H1 (cell line): ENCODE data around the gene XRCC6. TPM values are rescaled to one million over a fixed set of nuclear protein-coding genes. Genes with fewer than 3 reads are reported as not detected.

Experiments
- ASH2L ChIP-seq: fragments of 200-600, 300-600 bp; sonication (generic); IDR thresholded peaks from one replicate; pipeline ENCODE4 v1.7.1; 2017; ENCODE audit warnings: low read length
- BRCA1 ChIP-seq: IDR thresholded peaks from 2 replicates; pipeline ENCODE4 v1.6.1; 2012; ENCODE audit warnings: low read depth, low read length, improper control_type of control experiment
- CHD7 ChIP-seq: fragments of 300-600 bp; sonication (generic); IDR thresholded peaks from 2 replicates; pipeline ENCODE4 v1.7.1; 2012; ENCODE audit warnings: low read length, moderate library complexity, mild to moderate bottlenecking, inconsistent platforms; ENCODE audit not compliant: insufficient replicate concordance
- EGR1 ChIP-seq: IDR thresholded peaks from 2 replicates; pipeline ENCODE4 v1.6.1; 2011; ENCODE audit warnings: low read depth, low read length, borderline replicate concordance
- EZH2 ChIP-seq: fragments of 200-600 bp; sonication (generic); IDR thresholded peaks from 2 replicates; pipeline ENCODE4 v1.7.1; 2012; ENCODE audit warnings: low read depth, mild to moderate bottlenecking, moderate library complexity, low read length, inconsistent platforms; ENCODE audit not compliant: severe bottlenecking
- FOSL1 ChIP-seq: IDR thresholded peaks from 2 replicates; pipeline ENCODE4 v1.6.1; 2011; ENCODE audit warnings: mild to moderate bottlenecking, low read depth, low read length, moderate library complexity; ENCODE audit not compliant: insufficient read depth
- GABPA ChIP-seq: IDR thresholded peaks from 2 replicates; pipeline ENCODE4 v1.6.1; 2011; ENCODE audit warnings: mild to moderate bottlenecking, low read length, moderate library complexity, borderline replicate concordance; ENCODE audit not compliant: insufficient read depth
- GTF2F1 ChIP-seq: IDR thresholded peaks from 2 replicates; pipeline ENCODE4 v1.6.1; 2012; ENCODE audit warnings: low read depth, low read length, improper control_type of control experiment, borderline replicate concordance
- KDM4A ChIP-seq: IDR thresholded peaks from one replicate; pipeline ENCODE4 v1.7.1; 2012; ENCODE audit warnings: low read depth, mild to moderate bottlenecking, moderate library complexity, low read length, inconsistent platforms; ENCODE audit not compliant: severe bottlenecking
- RXRA ChIP-seq: IDR thresholded peaks from 2 replicates; pipeline ENCODE4 v1.6.1; 2011; ENCODE audit warnings: low read depth, mild to moderate bottlenecking, low read length, moderate library complexity; ENCODE audit not compliant: insufficient read depth
- SUZ12 ChIP-seq: fragments of 200-600 bp; sonication (generic); IDR thresholded peaks from 2 replicates; pipeline ENCODE4 v1.6.1; 2012; ENCODE audit warnings: mild to moderate bottlenecking, inconsistent platforms, low read length, moderate library complexity, mixed read lengths
- TAF7 ChIP-seq: optimal IDR thresholded peaks from 2 replicates; pipeline ENCODE3; 2011; ENCODE audit warnings: low read depth, mild to moderate bottlenecking, inconsistent platforms, low read length, moderate library complexity, borderline replicate concordance
- polyA plus RNA-seq, 7 experiments: library from polyadenylated mRNA; depleted of rRNA in 3 of 7; stranded (reverse) in 5 of 7; unstranded in 2 of 7; fragments of >200 nt in 5 of 7; fragments of 200-250 nt in 2 of 7; gene quantifications; 1 replicate in 5 of 7; 2 replicates in 1 of 7; 4 replicates in 1 of 7; pipeline versions ENCODE4 v1.2.1 to v1.2.3, GENCODE V29; 2011 to 2013; ENCODE audit warnings: missing spikeins in 2 of 7, mixed read lengths in 2 of 7
- total RNA-seq: library from RNA; stranded (reverse); fragmentation: NEBNext Ultra II Directional; extraction: Animal tissue kit (Norgen Biotek cat#: 25700); gene quantifications from 2 replicates; pipeline ENCODE4 v1.2.1, GENCODE V29; 2021

Gene XRCC6
- total and polyA plus RNA-seq, 2 of the 8 experiments (the other 6 are each of a cell fraction or from before 2014, with no cell fraction given): 150 to 490 TPM

- TF ChIP-seq CHD7 (no peak), GTF2F1 (no peak), FOSL1 (no peak), GABPA (no peak), SUZ12 (no peak), EGR1 (no peak), EZH2 (no peak), KDM4A (no peak), ASH2L (no peak), TAF7 (no peak), BRCA1 (no peak), RXRA (no peak)
Measured at GRCh38 chr22:41690476-41690875, 69.4 kb downstream of the XRCC6 start (continued).
